ENCODE data around the gene HEXD.

Gene HEXD

GRCh38 chr17:82480318-82480717 lies 62.2 kb downstream of the HEXD start:
- DNase-seq (no peak), ATAC-seq (no peak)
- Mint-ChIP-seq H3K4me1 (peaks cover 3% of the 10 kb centered on the region), H3K27ac (no peak overlapping the region), H3K27me3 (no peaks in the 10 kb centered on the region), H3K9me3 (no peaks in the 10 kb centered on the region), H3K4me3 (no peak overlapping the region), H3K36me3 (ENCODE audit: low read depth) (peaks cover 10% of the 10 kb centered on the region)

- Mint-ChIP-seq H3K27ac (no peak overlapping the region), H3K4me1 (peaks cover 3% of the 10 kb centered on the region), H3K27me3 (no peaks in the 10 kb centered on the region), H3K36me3 (ENCODE audit: low read depth) (peaks cover 7% of the 10 kb centered on the region), H3K9me3 (no peaks in the 10 kb centered on the region), H3K4me3 (no peak overlapping the region)
- ATAC-seq (no peak), DNase-seq (no peak)
These were observed 65.1 kb downstream of the HEXD start for GRCh38 chr17:82483204-82483660.

GRCh38 chr17:82483836-82484235 lies 65.7 kb downstream of the HEXD start:
- Mint-ChIP-seq H3K27ac (no peak overlapping the region), H3K36me3 (ENCODE audit: low read depth) (peaks cover 10% of the 10 kb centered on the region), H3K27me3 (no peaks in the 10 kb centered on the region), H3K9me3 (no peaks in the 10 kb centered on the region), H3K4me1 (peaks cover 3% of the 10 kb centered on the region), H3K4me3 (no peak overlapping the region)
- ATAC-seq = no peak
- DNase-seq = no peak

- DNase-seq = no peak
- H3K27me3 Mint-ChIP-seq = no peaks in the 10 kb centered on the region
- ATAC-seq = peak; percentile 18
- H3K9me3 Mint-ChIP-seq = no peaks in the 10 kb centered on the region
- no peak overlapping the region for H3K4me3 Mint-ChIP-seq
- peaks cover 3% of the 10 kb centered on the region for H3K4me1 Mint-ChIP-seq
- peaks cover 10% of the 10 kb centered on the region for H3K36me3 Mint-ChIP-seq (ENCODE audit: low read depth)
- no peak overlapping the region for H3K27ac Mint-ChIP-seq
These were observed 68.3 kb downstream of the HEXD start for GRCh38 chr17:82486231-82487094.

- Mint-ChIP-seq H3K27me3 (no peaks in the 10 kb centered on the region), H3K27ac (no peak overlapping the region), H3K4me3 (no peak overlapping the region), H3K9me3 (no peaks in the 10 kb centered on the region), H3K4me1 (peaks cover 3% of the 10 kb centered on the region), H3K36me3 (ENCODE audit: low read depth) (peaks cover 10% of the 10 kb centered on the region)
- no peak for ATAC-seq
- DNase-seq = no peak
These were observed 69.8 kb downstream of the HEXD start for GRCh38 chr17:82487910-82488309.

GRCh38 chr17:82489117-82489516 lies 71.0 kb downstream of the HEXD start:
- no peak for DNase-seq
- H3K4me1 Mint-ChIP-seq = peaks cover 3% of the 10 kb centered on the region

GRCh38 chr17:82489851-82490511 lies 71.8 kb downstream of the HEXD start:
- DNase-seq (no peak), ATAC-seq (no peak)
- H3K4me1 Mint-ChIP-seq = peaks cover 8% of the 10 kb centered on the region
- no peak overlapping the region for H3K4me3 Mint-ChIP-seq
- peaks cover 3% of the 10 kb centered on the region for H3K36me3 Mint-ChIP-seq (ENCODE audit: low read depth)
- peaks cover 5% of the 10 kb centered on the region for H3K27me3 Mint-ChIP-seq
- no peak overlapping the region for H3K27ac Mint-ChIP-seq
- no peaks in the 10 kb centered on the region for H3K9me3 Mint-ChIP-seq

More at GRCh38 chr17:82489117-82489516, 71.0 kb downstream of the HEXD start:
- Mint-ChIP-seq H3K36me3 (ENCODE audit: low read depth) (peaks cover 7% of the 10 kb centered on the region), H3K4me3 (no peak overlapping the region), H3K9me3 (no peaks in the 10 kb centered on the region), H3K27me3 (no peaks in the 10 kb centered on the region), H3K27ac (no peak overlapping the region)
- no peak for ATAC-seq

- H3K4me1 Mint-ChIP-seq = peaks cover 8% of the 10 kb centered on the region
- no peak for ATAC-seq
- DNase-seq = no peak
- H3K27me3 Mint-ChIP-seq = peaks cover 5% of the 10 kb centered on the region
- H3K9me3 Mint-ChIP-seq = no peaks in the 10 kb centered on the region
- H3K4me3 Mint-ChIP-seq = no peak overlapping the region
- H3K36me3 Mint-ChIP-seq (ENCODE audit: low read depth) = peaks cover 2% of the 10 kb centered on the region
- no peak overlapping the region for H3K27ac Mint-ChIP-seq
These were observed 72.5 kb downstream of the HEXD start for GRCh38 chr17:82490512-82491195.

- Mint-ChIP-seq H3K36me3 (ENCODE audit: low read depth) (peaks cover 2% of the 10 kb centered on the region), H3K27ac (no peak overlapping the region), H3K4me3 (no peak overlapping the region), H3K4me1 (peaks cover 8% of the 10 kb centered on the region), H3K9me3 (no peaks in the 10 kb centered on the region), H3K27me3 (peaks cover 5% of the 10 kb centered on the region)
- no peak for ATAC-seq
- DNase-seq = no peak
These were observed 73.0 kb downstream of the HEXD start for GRCh38 chr17:82491196-82491530.

- Mint-ChIP-seq H3K27ac (no peak overlapping the region), H3K4me3 (no peak overlapping the region), H3K4me1 (peaks cover 7% of the 10 kb centered on the region), H3K9me3 (no peaks in the 10 kb centered on the region), H3K36me3 (ENCODE audit: low read depth) (peaks cover 2% of the 10 kb centered on the region), H3K27me3 (peaks cover 5% of the 10 kb centered on the region)
- DNase-seq = no peak
- ATAC-seq = no peak
These were observed 73.4 kb downstream of the HEXD start for GRCh38 chr17:82491533-82491932.

All from activated naive CD8-positive, alpha-beta T cell treated with anti-CD3 and anti-CD28 coated beads, Interleukin-2, amount 50 U/mL, for 24 hours (primary cell).